ENCODE measurements around the gene DGKB. TPM values are rescaled to one million over a fixed set of nuclear protein-coding genes. Genes with fewer than 3 reads are reported as not detected.

The DGKB gene
- total RNA-seq, 1 donor from 2014 or later: 0.30 TPM

GRCh38 chr7:14199336-14199735, 703.2 kb downstream of the DGKB start:
- Histone ChIP-seq H3K4me1 (peaks cover 17% of the 10 kb centered on the region), H3K4me3 (no peak overlapping the region), H3K36me3 (no peaks in the 10 kb centered on the region), H3K27me3 (ENCODE audit: low read depth) (no peaks in the 10 kb centered on the region), H3K27ac (replicated peaks) (no peak overlapping the region), H3K9me3 (replicated peaks) (peaks cover 18% of the 10 kb centered on the region)
- intact Hi-C loops (cut with micrococcal nuclease): no loop called here
- DNase-seq: no peak
- no peak for TF ChIP-seq CTCF (IDR thresholded peaks at IDR 0.05; ENCODE audit: borderline replicate concordance)

- Histone ChIP-seq H3K4me1 (peaks cover 17% of the 10 kb centered on the region), H3K4me3 (peak overlapping the region; percentile 15), H3K9me3 (replicated peaks) (peaks cover 18% of the 10 kb centered on the region), H3K36me3 (no peaks in the 10 kb centered on the region), H3K27ac (replicated peaks) (peak overlapping the region; percentile 76), H3K27me3 (ENCODE audit: low read depth) (no peaks in the 10 kb centered on the region)
- TF ChIP-seq CTCF (IDR thresholded peaks at IDR 0.05; ENCODE audit: borderline replicate concordance): no peak
- DNase-seq: no peak
- intact Hi-C loops (cut with micrococcal nuclease): no loop called here
These were observed 705.3 kb downstream of the DGKB start for GRCh38 chr7:14197280-14197679.

GRCh38 chr7:14196555-14196954, 706.0 kb downstream of the DGKB start:
- no peaks in the 10 kb centered on the region for H3K36me3 ChIP-seq
- peaks cover 18% of the 10 kb centered on the region for H3K9me3 ChIP-seq (replicated peaks)
- intact Hi-C loops (cut with micrococcal nuclease): no loop called here
- H3K27me3 ChIP-seq (ENCODE audit: low read depth): no peaks in the 10 kb centered on the region
- TF ChIP-seq CTCF (IDR thresholded peaks at IDR 0.05; ENCODE audit: borderline replicate concordance): no peak
- H3K4me1 ChIP-seq: peaks cover 17% of the 10 kb centered on the region
- H3K27ac ChIP-seq (replicated peaks): peak overlapping the region; percentile 76
- peak overlapping the region; percentile 15 for H3K4me3 ChIP-seq
- no peak for DNase-seq

DNA sequence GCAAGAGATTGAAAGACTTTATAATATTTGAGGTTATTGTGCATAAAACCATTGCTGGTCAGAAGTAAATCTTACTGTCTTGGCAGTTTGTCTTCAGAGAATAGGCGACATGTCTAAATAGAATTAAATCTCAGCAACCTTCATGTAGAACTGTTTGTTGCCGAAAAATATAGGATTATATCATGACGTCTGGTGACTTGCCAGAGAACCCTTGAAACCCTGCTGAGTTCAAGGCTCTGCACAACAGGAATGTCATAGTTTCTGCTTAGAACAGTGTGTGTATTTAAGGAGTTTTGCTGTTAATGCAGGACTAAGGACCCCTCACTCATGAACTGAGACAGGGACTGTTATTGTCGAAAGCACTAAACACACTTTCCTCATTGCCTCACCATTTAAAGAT, 706.7 kb downstream of the DGKB start:
- intact Hi-C loops (cut with micrococcal nuclease): no loop called here
- H3K4me3 ChIP-seq: no peak overlapping the region
- DNase-seq: no peak
- TF ChIP-seq CTCF (IDR thresholded peaks at IDR 0.05; ENCODE audit: borderline replicate concordance): no peak
- peaks cover 17% of the 10 kb centered on the region for H3K4me1 ChIP-seq
- no peaks in the 10 kb centered on the region for H3K36me3 ChIP-seq
- H3K9me3 ChIP-seq (replicated peaks): peaks cover 18% of the 10 kb centered on the region
- peak overlapping the region; percentile 7 for H3K27ac ChIP-seq (replicated peaks)
- no peaks in the 10 kb centered on the region for H3K27me3 ChIP-seq (ENCODE audit: low read depth)

DNA sequence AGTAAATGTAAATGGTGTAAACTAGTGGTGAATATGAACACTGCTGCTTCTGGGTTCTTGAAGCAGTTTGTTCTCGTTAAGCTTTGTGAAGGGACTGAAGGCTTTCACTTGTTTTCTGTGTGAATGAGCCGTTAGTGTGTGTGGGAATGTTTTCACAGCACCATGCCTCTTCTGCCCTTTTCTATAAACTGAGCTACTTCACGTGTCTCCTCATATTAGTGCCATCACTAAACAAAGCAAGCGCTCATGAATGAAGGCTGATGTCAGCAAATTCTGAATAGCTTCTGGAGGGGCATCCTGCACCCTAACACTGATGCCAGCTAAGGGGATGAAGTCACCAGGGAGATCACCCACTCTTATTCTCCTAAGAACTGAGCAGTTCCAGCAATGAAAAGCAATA, 707.5 kb downstream of the DGKB start:
- no peak overlapping the region for H3K4me3 ChIP-seq
- H3K9me3 ChIP-seq (replicated peaks): peaks cover 18% of the 10 kb centered on the region
- peaks cover 17% of the 10 kb centered on the region for H3K4me1 ChIP-seq
- no peak for DNase-seq
- TF ChIP-seq CTCF (IDR thresholded peaks at IDR 0.05; ENCODE audit: borderline replicate concordance): no peak
- no peak overlapping the region for H3K27ac ChIP-seq (replicated peaks)
- intact Hi-C loops (cut with micrococcal nuclease): no loop called here
- H3K36me3 ChIP-seq: no peaks in the 10 kb centered on the region
- H3K27me3 ChIP-seq (ENCODE audit: low read depth): no peaks in the 10 kb centered on the region

DNA sequence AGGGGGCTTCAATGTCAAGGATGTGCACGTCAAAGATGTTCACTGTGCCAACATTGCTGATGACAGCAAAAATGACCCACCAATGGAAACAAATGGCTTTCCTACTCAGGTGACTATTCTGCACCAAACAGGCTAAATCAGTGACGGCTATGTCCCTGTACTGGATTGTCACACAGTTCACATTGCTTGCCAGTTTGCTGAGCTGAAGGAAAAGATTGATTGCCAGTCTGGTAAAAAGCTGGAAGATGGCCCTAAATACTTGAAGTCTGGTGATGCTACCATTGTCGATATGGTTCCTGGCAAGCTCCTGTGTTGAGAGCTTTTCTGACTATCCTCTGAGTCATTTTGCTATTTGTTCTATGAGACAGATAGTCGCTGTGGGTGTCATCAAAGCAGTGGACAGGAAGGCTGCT, 710.9 kb downstream of the DGKB start:
- TF ChIP-seq CTCF (IDR thresholded peaks at IDR 0.05; ENCODE audit: borderline replicate concordance): no peak
- intact Hi-C loops (cut with micrococcal nuclease): no loop called here
- no peak overlapping the region for H3K27ac ChIP-seq (replicated peaks)
- no peaks in the 10 kb centered on the region for H3K27me3 ChIP-seq (ENCODE audit: low read depth)
- no peaks in the 10 kb centered on the region for H3K36me3 ChIP-seq
- peaks cover 5% of the 10 kb centered on the region for H3K4me1 ChIP-seq
- no peaks in the 10 kb centered on the region for H3K9me3 ChIP-seq (replicated peaks)
- H3K4me3 ChIP-seq: no peak overlapping the region
- no peak for DNase-seq

All from left ventricle myocardium inferior (tissue), 1 donor.